NCI-H2029 (cell line): ENCODE measurements around the gene ENPP7.

Experiments
- DNase-seq: peaks from one replicate; lab custom pipeline; 2025; lab: John Stamatoyannopoulos, UW

Gene ENPP7

DNA sequence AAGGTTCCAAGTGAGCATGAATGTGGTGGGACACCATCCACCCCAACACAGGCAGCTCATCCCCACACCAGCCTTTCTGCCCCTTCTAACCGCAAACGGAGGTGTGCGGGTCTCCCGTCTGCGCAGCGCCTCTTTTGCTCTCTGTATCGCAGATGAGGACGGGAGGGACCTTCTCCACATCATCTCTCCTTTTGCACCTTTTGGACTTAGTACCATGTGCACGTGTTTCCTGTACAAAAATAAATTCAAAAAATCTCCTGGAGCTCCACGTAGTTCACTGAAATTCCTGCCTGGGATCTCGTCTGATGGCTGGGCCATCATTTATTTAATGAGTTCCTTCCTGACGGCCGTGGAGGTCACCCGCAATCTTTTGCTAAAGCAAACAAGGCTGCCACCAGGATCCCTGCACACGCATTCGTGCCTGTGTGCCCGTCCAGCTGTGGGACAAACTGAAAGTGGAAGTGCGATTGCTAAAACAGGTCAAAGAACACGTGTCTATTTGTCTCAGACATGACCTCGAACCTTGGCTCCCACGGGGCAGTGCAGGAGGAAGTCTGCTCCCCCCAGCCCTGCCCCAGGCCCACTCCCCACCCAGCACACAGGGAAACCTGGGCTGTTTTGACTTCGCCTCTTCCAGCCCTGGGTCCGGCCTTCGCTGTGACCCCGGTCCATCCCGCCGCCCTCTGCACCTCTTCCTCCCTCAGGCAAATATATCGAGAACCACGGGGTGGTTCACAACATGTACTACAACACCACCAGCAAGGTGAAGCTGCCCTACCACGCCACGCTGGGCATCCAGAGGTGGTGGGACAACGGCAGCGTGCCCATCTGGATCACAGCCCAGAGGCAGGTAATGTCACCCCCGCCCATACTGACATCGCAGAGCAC lies 2.3 kb downstream of the ENPP7 start:
- no peak for DNase-seq

- no peak for DNase-seq
Measured at GRCh38 chr17:79733692-79734070, 2.9 kb downstream of the ENPP7 start.

GRCh38 chr17:79735096-79735495 lies 4.4 kb downstream of the ENPP7 start:
- DNase-seq = no peak

DNA sequence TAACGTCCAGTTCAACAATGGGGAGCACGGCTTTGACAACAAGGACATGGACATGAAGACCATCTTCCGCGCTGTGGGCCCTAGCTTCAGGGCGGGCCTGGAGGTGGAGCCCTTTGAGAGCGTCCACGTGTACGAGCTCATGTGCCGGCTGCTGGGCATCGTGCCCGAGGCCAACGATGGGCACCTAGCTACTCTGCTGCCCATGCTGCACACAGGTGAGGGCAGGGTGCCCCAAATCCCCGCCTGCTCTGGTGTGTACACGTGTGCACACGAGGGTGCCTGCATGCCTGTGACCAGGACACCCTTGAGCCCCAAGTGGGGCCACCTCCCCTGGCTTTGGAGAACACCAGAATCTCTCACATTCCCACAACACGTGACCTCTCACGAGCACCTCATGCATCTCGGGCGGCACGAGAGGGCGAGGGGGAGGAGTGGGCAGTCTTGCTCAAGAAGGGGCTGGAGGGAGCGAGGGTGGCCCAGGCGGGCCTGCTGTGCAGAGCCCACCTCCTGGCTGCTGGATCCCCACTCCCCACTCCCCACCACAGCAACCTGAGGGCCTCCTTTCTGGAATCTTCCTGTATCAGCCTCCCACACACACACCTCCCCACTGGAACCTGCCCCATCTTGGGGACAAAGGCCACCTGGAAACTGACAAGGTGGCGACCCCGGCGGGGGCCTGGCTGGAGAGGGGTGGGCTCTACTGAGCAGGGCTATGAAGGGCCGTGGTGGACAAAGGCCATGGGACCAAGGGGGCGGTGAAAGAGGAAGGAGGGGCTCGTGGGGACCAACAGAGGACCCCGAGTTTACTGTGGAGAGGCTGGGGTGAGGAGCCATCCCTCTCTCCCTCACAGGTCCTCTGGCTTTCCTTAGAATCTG lies 6.5 kb downstream of the ENPP7 start:
- no peak for DNase-seq

- DNase-seq = no peak
Measured at GRCh38 chr17:79737922-79738578, 7.3 kb downstream of the ENPP7 start.

DNA sequence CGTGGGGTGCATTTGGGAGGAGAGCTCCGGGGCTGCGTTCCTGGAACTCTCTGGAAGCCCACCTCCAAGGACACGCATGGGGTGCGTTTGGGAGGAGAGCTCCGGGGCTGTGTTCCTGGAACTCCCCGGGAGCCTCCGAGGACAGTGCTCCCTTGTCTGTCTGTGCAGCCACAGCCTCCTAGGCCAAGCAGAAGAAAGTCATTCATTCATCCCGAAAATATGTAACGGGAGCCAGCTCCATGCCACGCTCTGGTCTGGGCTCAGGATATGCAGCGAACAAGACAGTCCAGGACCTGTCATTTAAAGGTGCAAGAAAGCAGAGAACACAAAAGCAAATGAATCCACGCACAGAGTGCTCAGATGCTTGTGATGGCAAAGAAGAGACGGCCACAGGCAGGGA lies 7.9 kb downstream of the ENPP7 start:
- DNase-seq = no peak

DNA sequence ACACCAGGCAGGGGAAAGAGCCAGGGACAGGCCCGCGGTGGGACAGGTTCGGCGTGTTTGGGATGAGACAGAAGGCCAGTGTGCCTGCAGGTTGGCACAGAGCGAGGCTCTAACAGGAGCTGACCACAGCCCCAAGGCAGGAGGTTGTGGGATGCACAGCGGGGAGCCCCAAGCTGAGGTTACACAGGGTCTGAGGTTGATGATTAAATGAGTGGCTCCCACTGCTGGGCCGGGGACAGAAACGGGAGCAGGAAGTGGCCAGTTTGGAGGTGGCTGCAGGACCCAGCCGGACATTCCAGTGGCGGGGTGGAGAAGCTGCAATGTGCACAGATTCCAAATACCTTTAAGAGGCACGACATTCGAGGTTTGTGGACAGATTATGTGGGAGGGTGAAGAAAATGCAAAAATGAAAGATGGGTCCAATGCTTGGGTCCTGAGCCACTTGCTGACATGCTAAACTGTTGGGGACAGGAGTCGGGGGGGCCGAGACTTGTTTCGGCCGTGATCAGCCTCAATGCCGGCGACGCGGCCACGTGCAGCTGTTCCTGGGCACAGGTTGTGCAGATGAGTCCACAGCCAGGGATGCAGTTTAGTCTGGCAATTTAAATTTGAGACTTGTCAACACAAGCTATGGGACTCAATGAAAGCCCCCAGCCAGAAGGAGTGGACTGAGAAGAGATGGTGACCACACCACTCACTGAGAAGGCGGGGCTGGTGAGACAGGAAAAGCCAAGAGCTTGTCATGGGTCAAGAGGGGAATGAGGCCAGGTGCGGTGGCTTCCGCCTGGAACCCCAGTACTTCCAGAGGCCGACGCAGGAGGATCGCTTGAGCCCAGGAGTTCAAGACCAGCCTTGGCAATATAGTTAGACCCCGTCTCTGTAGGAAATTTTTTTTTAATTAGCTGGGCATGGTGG lies 8.7 kb downstream of the ENPP7 start:
- no peak for DNase-seq

DNA sequence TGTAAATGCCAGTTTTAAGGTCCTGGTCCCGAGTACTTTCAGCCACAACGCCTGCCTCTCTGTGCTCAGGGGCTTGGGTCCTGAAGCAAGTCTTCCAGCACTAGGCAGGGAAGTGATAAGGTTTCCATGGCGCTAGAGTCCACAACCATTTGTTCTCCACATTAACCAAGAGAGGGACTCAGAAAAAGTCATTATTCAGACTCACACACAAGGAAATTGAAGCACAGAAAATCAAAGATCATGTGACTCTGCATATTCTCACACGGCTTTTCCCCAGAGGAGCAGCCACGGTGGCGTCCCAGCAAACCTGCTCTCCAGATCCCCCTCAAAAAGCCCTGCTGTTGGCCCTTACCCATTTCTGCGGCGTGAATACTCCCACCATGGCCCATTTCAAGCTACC lies 9.7 kb downstream of the ENPP7 start:
- peak; percentile 19 for DNase-seq

DNA sequence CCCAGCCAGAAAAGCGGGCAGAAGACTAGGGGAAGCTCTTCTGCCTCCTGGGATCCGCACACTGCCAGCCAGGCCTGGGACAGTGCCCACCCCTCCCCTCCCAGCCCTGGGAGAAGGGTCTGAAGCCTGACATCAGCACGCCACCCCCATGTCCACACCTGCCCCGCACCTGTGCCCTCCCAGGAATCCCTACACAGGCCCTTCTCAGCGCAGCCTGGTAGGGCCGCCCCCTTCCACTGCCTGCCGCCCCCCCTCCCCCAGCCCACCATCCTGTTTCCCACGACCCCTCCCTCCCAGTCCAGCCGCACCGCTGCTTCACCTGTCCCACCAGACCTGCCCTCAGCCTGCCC lies 10.6 kb downstream of the ENPP7 start:
- DNase-seq = no peak

DNA sequence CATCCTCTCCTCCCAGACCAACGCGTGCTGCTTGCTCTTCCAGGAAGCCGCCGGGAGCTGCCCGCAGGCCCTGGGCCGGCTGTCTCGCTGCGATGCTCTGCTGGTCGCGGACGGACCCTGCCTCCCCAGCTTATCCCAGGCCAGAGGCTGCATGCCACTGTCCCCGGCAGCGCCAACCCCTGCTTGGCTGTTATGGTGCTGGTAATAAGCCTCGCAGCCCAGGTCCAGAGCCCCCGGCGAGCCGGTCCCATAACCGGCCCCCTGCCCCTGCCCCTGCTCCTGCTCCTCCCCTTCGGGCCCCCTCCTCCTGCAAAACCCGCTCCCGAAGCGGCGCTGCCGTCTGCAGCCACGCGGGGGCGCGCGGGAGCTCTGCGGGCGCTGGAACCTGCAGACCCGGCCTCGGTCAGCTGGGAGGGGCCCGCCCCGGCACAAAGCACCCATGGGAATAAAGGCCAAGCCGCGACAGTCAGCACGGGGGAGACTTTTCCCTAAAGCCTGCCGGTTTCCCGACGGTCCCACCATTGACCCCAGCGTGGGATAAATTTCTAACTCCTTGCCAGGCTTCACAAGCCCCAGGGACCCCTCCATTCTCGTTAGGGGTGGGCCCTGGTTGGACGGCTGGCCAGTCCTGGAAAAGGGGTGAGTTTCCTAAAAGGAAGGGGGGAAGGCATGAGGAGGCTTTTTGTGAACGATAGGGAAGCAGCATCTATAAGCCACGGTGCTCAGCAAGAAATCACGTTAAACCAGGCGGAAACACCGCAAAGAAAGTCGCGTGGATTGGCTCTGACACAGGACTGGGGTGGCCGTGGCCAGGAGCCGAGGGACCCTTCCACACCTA lies 11.2 kb downstream of the ENPP7 start:
- DNase-seq = no peak

DNA sequence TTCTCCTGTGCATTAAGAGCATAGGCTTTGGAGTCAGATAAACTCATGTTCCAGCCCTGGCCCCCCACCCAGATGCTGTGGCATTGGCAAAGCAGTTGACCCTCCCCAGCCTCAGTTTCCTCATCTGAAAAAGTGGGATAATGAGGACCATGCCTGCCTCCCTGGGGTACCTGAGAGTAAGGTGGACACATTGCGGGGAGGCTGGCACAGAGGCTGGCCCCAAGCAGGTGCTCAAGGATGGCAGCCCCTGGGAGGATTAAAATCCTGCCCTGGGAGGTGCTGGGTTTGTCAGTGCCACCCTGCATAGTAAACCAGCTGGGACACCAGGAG lies 11.8 kb downstream of the ENPP7 start:
- DNase-seq = no peak

- DNase-seq = no peak
Measured at GRCh38 chr17:79742951-79743476, 12.3 kb downstream of the ENPP7 start.

DNA sequence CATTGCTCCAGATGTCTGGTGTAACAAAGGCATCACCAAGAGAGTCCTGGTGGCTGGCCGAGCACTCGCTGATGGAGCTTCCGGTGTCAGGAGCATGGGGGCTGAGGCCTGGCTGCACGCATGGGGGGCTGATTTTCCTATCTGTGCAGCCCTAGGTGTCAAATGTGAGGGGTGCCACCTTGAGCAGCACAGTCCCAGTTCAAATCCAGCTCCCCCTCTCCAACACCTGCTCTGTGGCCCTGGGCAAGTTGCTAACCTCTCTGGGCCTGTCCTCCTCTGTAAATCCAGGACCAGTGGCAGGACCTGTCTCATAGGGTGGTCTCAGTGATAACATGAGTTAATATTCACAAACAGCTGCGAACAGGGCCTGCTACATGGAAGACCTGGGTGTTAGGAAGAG lies 12.9 kb downstream of the ENPP7 start:
- no peak for DNase-seq

GRCh38 chr17:79745641-79746105 lies 14.9 kb downstream of the ENPP7 start:
- DNase-seq = no peak

DNA sequence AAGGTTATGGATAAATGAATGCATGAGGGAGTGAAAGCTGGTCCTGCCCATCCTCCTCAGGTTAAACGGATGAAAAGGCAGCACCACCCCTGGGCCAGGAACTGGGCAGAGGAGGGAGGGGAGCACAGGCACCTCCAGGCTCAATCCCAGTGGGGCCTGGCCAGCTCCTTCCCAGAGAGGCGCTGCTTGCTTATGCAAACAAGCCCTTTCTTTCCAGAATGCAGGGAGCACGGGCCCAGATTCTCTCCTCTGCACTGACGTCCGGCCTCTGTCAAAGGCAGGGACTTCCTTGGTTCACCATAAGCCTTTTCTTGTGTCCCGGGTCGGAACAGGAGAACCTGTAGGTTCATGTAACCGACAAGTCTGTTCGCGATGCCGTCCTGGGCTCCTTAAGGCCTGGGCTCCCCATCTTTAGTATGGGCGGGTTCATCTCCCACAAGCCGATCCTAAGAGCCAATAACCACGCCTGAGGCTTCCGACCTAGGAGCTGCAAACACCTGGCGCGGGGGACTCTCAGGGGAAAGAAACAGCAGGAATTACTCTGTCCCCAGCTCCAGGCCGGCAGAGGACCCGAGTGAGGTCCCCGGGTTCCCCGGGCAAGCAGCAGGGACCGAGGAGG lies 16.3 kb downstream of the ENPP7 start:
- no peak for DNase-seq

GRCh38 chr17:79747508-79748294 lies 17.0 kb downstream of the ENPP7 start:
- DNase-seq = no peak

GRCh38 chr17:79748295-79749099 lies 17.8 kb downstream of the ENPP7 start:
- DNase-seq = no peak

- DNase-seq = no peak
Measured at GRCh38 chr17:79749156-79749815, 18.5 kb downstream of the ENPP7 start.
